PC-3 (cell line): ENCODE results near the gene TFDP2. TPM values are rescaled to one million over a fixed set of nuclear protein-coding genes. Genes with fewer than 3 reads are reported as not detected.

Experiments used
- ATAC-seq: fragments of 200-7000 bp; cut with Tn5 transposase; 2 replicates; pipeline ENCODE4 v1.9.1; 2020; ENCODE audit warnings: mild to moderate bottlenecking, moderate library complexity
- BruUV-seq: library from RNA; stranded (reverse); fragments of 400-500 nt; replicated peaks from 2 replicates; lab custom pipeline; 2021; lab: Mats Ljungman, UMichigan
- CTCF ChIA-PET: fragments of 300-600 bp; sonication (Branson Sonifier 250); formaldehyde crosslinking; loops from one replicate; lab custom pipeline; 2022; ENCODE audit warnings: antibody characterized with exemption; lab: Charles Lee
- POLR2A ChIA-PET: fragments of 300-600 bp; sonication (Branson Sonifier 250); formaldehyde crosslinking; loops from one replicate; lab custom pipeline; 2022; ENCODE audit warnings: antibody characterized with exemption; ENCODE audit not compliant: unreplicated experiment; lab: Charles Lee
- DNase-seq: peaks from one replicate; pipeline ENCODE4 v3.0.0-alpha.2; 2015
- H2AFZ ChIP-seq: fragments of 300-600 bp; sonication (generic); 2 replicates; pipeline ENCODE4 v1.6.0; 2016; ENCODE audit warnings: antibody characterized with exemption, low read length
- H3F3A ChIP-seq: fragments of 300-600 bp; sonication (generic); one replicate; pipeline ENCODE4 v1.6.0; 2017; ENCODE audit warnings: antibody characterized with exemption, low read length, control low read depth, mild to moderate bottlenecking; ENCODE audit not compliant: unreplicated experiment
- H3K27ac ChIP-seq: fragments of 300-600 bp; sonication (generic); 2 replicates; pipeline ENCODE4 v1.5.1; 2016; ENCODE audit warnings: mild to moderate bottlenecking, low read length
- H3K27me3 ChIP-seq: fragments of 300-600 bp; sonication (generic); 2 replicates; pipeline ENCODE4 v1.6.1; 2016; ENCODE audit warnings: low read length, mixed read lengths
- H3K36me3 ChIP-seq: fragments of 300-600 bp; sonication (generic); 2 replicates; pipeline ENCODE4 v1.6.1; 2016; ENCODE audit warnings: low read depth, mixed run types, low read length, mixed read lengths
- H3K4me1 ChIP-seq: fragments of 300-600 bp; sonication (generic); 2 replicates; pipeline ENCODE4 v1.5.1; 2016; ENCODE audit warnings: low read length; ENCODE audit not compliant: insufficient read depth
- H3K4me2 ChIP-seq: fragments of 300-600 bp; sonication (generic); 2 replicates; pipeline ENCODE4 v1.6.0; 2016; ENCODE audit warnings: low read length
- H3K4me3 ChIP-seq: fragments of 300-600 bp; sonication (generic); 2 replicates; pipeline ENCODE4 v1.5.1; 2016; ENCODE audit warnings: mild to moderate bottlenecking, low read length, mixed read lengths
- H3K79me2 ChIP-seq: fragments of 300-600 bp; sonication (generic); 2 replicates; pipeline ENCODE4 v1.6.1; 2017; ENCODE audit warnings: low read length, mixed read lengths
- H3K9ac ChIP-seq: fragments of 300-600 bp; sonication (generic); 2 replicates; pipeline ENCODE4 v1.6.0; 2016; ENCODE audit warnings: mild to moderate bottlenecking, low read length
- H3K9me2 ChIP-seq: fragments of 300-600 bp; sonication (generic); replicated peaks from 2 replicates; pipeline ENCODE4 v1.6.1; 2016; ENCODE audit warnings: mixed run types, low read length, mixed read lengths
- H3K9me3 ChIP-seq: fragments of 300-600 bp; sonication (generic); 2 replicates; pipeline ENCODE4 v1.6.1; 2016; ENCODE audit warnings: low read length, mixed read lengths
- H4K20me1 ChIP-seq: fragments of 300-600 bp; sonication (generic); 2 replicates; pipeline ENCODE4 v1.6.1; 2016; ENCODE audit warnings: low read length, mixed read lengths
- CTCF ChIP-seq: fragments of 300-600 bp; sonication (generic); conservative IDR thresholded peaks from 2 replicates; pipeline ENCODE4 v1.5.1; 2017; ENCODE audit warnings: antibody characterized with exemption, low read depth, mild to moderate bottlenecking, low read length
- EZH2 ChIP-seq: fragments of 300-600 bp; sonication (generic); IDR thresholded peaks from one replicate; pipeline ENCODE4 v1.6.1; 2017; ENCODE audit warnings: antibody characterized with exemption, mild to moderate bottlenecking, low read length; ENCODE audit not compliant: unreplicated experiment
- EZH2phosphoT487 ChIP-seq: fragments of 300-600 bp; sonication (generic); IDR thresholded peaks from 2 replicates; pipeline ENCODE4 v1.6.1; 2018; ENCODE audit warnings: mild to moderate bottlenecking, antibody characterized with exemption, low read length, borderline replicate concordance
- intact Hi-C: fragments of 100-400 bp; cut with micrococcal nuclease; formaldehyde crosslinking; loops from 2 replicates; pipeline ENCODE4 v1.9.0; 2023
- total RNA-seq: library from RNA; depleted of rRNA; stranded (reverse); fragments of >200 nt; gene quantifications from 2 replicates; pipeline ENCODE4 v1.2.3, GENCODE V29; 2014

Gene TFDP2
- total RNA-seq, 1 experiment from 2014 or later: 37.9 TPM

- H4K20me1 ChIP-seq: no peaks in the 10 kb centered on the region
- H3K79me2 ChIP-seq: no peaks in the 10 kb centered on the region
- H3K9me2 ChIP-seq: no peaks in the 10 kb centered on the region
- H3K4me3 ChIP-seq: no peak overlapping the region
- H3F3A ChIP-seq: no peaks in the 10 kb centered on the region
- CTCF ChIA-PET: no interaction called here
- H3K36me3 ChIP-seq: no peaks in the 10 kb centered on the region
- H3K27ac ChIP-seq: no peak overlapping the region
- BruUV-seq: no TSS peak
- H3K27me3 ChIP-seq: no peaks in the 10 kb centered on the region
- H3K9ac ChIP-seq: no peak overlapping the region
- no peak for DNase-seq
- no peak for ATAC-seq
- TF ChIP-seq CTCF (no peak), EZH2 (no peak), EZH2phosphoT487 (no peak)
- H3K4me2 ChIP-seq: no peak overlapping the region
- no peak overlapping the region for H2AFZ ChIP-seq
- intact Hi-C loops: no loop called here
- no peaks in the 10 kb centered on the region for H3K9me3 ChIP-seq
- POLR2A ChIA-PET: no interaction called here
- H3K4me1 ChIP-seq: no peaks in the 10 kb centered on the region
Observed at GRCh38 chr3:142003291-142003690, 146.1 kb downstream of the TFDP2 start.

GRCh38 chr3:142000325-142000870, 148.9 kb downstream of the TFDP2 start:
- ATAC-seq (no peak), DNase-seq (no peak)
- POLR2A ChIA-PET: no interaction called here
- no peak overlapping the region for H2AFZ ChIP-seq
- no peaks in the 10 kb centered on the region for H3K4me1 ChIP-seq
- H4K20me1 ChIP-seq: no peaks in the 10 kb centered on the region
- intact Hi-C loops: no loop called here
- H3K9ac ChIP-seq: no peak overlapping the region
- no peaks in the 10 kb centered on the region for H3K27me3 ChIP-seq
- H3K4me2 ChIP-seq: no peak overlapping the region
- no peak for TF ChIP-seq EZH2
- no peak for TF ChIP-seq CTCF
- no peak for TF ChIP-seq EZH2phosphoT487
- BruUV-seq: no TSS peak
- H3K4me3 ChIP-seq: no peak overlapping the region
- H3K9me3 ChIP-seq: no peaks in the 10 kb centered on the region
- CTCF ChIA-PET: no interaction called here
- no peak overlapping the region for H3K27ac ChIP-seq
- H3K36me3 ChIP-seq: no peaks in the 10 kb centered on the region
- H3F3A ChIP-seq: no peaks in the 10 kb centered on the region
- H3K79me2 ChIP-seq: no peaks in the 10 kb centered on the region
- no peaks in the 10 kb centered on the region for H3K9me2 ChIP-seq

- H3K79me2 ChIP-seq: no peaks in the 10 kb centered on the region
- no peaks in the 10 kb centered on the region for H3K4me1 ChIP-seq
- H4K20me1 ChIP-seq: no peaks in the 10 kb centered on the region
- no peak overlapping the region for H3K9ac ChIP-seq
- H3K27ac ChIP-seq: no peak overlapping the region
- no peak overlapping the region for H3K4me3 ChIP-seq
- H3K4me2 ChIP-seq: no peak overlapping the region
- TF ChIP-seq CTCF (peak; percentile 58), EZH2 (no peak), EZH2phosphoT487 (no peak)
- no peaks in the 10 kb centered on the region for H3K36me3 ChIP-seq
- H2AFZ ChIP-seq: no peak overlapping the region
- no peaks in the 10 kb centered on the region for H3F3A ChIP-seq
- intact Hi-C loops: loop anchor here (1.0 to 10.0 kb wide), 5 partner anchors 36 to 424 kb away; partner anchors contain the start of gene RNF7
- no peak for ATAC-seq
- DNase-seq: peak; percentile 23
- H3K9me2 ChIP-seq: no peaks in the 10 kb centered on the region
- ChIA-PET CTCF (no interaction called here), POLR2A (no interaction called here)
- H3K9me3 ChIP-seq: no peaks in the 10 kb centered on the region
- no peaks in the 10 kb centered on the region for H3K27me3 ChIP-seq
- no TSS peak for BruUV-seq
Observed at GRCh38 chr3:141998669-141999290, 150.6 kb downstream of the TFDP2 start.
